Measurements from ENCODE around the gene PCDH15. TPM values are rescaled to one million over a fixed set of nuclear protein-coding genes. Genes with fewer than 3 reads are reported as not detected.
A peak's percentile ranks its signal among the peaks of the same experiment; 100 is the strongest.

The PCDH15 gene
- total RNA-seq, 3 donors from 2014 or later = 0.38 TPM; not detected in 2

GRCh38 chr10:53833908-53834307 lies 967.1 kb downstream of the PCDH15 start:
- no peak for ATAC-seq
- no peak for TF ChIP-seq CTCF (IDR thresholded peaks at IDR 0.05)
- no peak for DNase-seq
- Histone ChIP-seq H3K9me3 (no peaks in the 10 kb centered on the region), H3K4me3 (no peak overlapping the region), H3K4me1 (ENCODE audit: low read depth) (no peaks in the 10 kb centered on the region), H3K36me3 (ENCODE audit: low read depth) (no peaks in the 10 kb centered on the region)
- intact Hi-C loops (cut with DNase I, micrococcal nuclease) = no loop called here

- intact Hi-C loops (cut with DNase I, micrococcal nuclease) = no loop called here
- Histone ChIP-seq H3K9me3 (no peaks in the 10 kb centered on the region), H3K4me3 (no peak overlapping the region), H3K4me1 (ENCODE audit: low read depth) (no peaks in the 10 kb centered on the region), H3K36me3 (ENCODE audit: low read depth) (no peaks in the 10 kb centered on the region)
- ATAC-seq (no peak), DNase-seq (no peak)
- TF ChIP-seq CTCF (IDR thresholded peaks at IDR 0.05) = no peak
Observed at GRCh38 chr10:53827261-53827660, 973.8 kb downstream of the PCDH15 start.

GRCh38 chr10:53808677-53809372 lies 992.2 kb downstream of the PCDH15 start:
- intact Hi-C loops (cut with DNase I, micrococcal nuclease) = no loop called here
- ATAC-seq (no peak), DNase-seq (peak in 1 of 3 donors; percentile 5)
- TF ChIP-seq CTCF (IDR thresholded peaks at IDR 0.05) = no peak
- Histone ChIP-seq H3K36me3 (ENCODE audit: low read depth) (no peaks in the 10 kb centered on the region), H3K4me1 (ENCODE audit: low read depth) (no peaks in the 10 kb centered on the region), H3K9me3 (no peaks in the 10 kb centered on the region), H3K4me3 (no peak overlapping the region)

GRCh38 chr10:53786236-53786900 lies 1014.7 kb downstream of the PCDH15 start:
- intact Hi-C loops (cut with DNase I, micrococcal nuclease) = no loop called here
- H3K36me3 ChIP-seq (ENCODE audit: low read depth) = no peaks in the 10 kb centered on the region
- ATAC-seq = no peak
- H3K4me1 ChIP-seq (ENCODE audit: low read depth) = no peaks in the 10 kb centered on the region
- H3K9me3 ChIP-seq = no peaks in the 10 kb centered on the region
- no peak overlapping the region for H3K4me3 ChIP-seq
- peak in 1 of 3 donors; percentile 14 for DNase-seq
- no peak for TF ChIP-seq CTCF (IDR thresholded peaks at IDR 0.05)

- no peaks in the 10 kb centered on the region for H3K9me3 ChIP-seq
- no peak for TF ChIP-seq CTCF (IDR thresholded peaks at IDR 0.05)
- H3K4me1 ChIP-seq (ENCODE audit: low read depth) = no peaks in the 10 kb centered on the region
- intact Hi-C loops (cut with DNase I, micrococcal nuclease) = no loop called here
- ATAC-seq (no peak), DNase-seq (no peak)
- no peaks in the 10 kb centered on the region for H3K36me3 ChIP-seq (ENCODE audit: low read depth)
- H3K4me3 ChIP-seq = no peak overlapping the region
Observed at GRCh38 chr10:53771701-53772100, 1029.3 kb downstream of the PCDH15 start.

Data from mucosa of descending colon (tissue), 3 donors.